IPS-11a (cell line): ENCODE data around the gene ANTXR2.

Source experiments
- H3K4me3 ChIP-seq: one replicate; pipeline ENCODE4 v1.5.1; 2013; ENCODE audit warnings: low read depth, low read length, control low read depth

Gene ANTXR2

DNA sequence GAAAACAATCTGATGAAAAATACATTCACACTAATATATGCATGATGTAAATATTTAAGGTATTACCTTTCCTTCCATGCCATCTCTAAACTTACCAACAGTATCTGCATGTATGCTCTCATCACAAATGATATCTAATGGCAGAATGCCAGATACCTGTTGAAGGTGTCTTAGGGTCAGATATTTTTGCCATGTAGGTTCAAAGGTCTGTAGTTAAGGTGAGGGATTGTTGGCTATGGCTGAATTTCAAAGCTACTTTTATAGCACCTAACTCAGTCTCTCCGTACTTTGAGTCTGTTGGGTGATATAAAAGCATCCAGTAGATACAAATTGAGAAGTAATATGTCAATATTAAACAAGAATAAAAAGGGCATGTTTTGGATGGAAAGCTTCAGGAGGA lies 19.8 kb upstream of the ANTXR2 start:
- no peak overlapping the region for H3K4me3 ChIP-seq

DNA sequence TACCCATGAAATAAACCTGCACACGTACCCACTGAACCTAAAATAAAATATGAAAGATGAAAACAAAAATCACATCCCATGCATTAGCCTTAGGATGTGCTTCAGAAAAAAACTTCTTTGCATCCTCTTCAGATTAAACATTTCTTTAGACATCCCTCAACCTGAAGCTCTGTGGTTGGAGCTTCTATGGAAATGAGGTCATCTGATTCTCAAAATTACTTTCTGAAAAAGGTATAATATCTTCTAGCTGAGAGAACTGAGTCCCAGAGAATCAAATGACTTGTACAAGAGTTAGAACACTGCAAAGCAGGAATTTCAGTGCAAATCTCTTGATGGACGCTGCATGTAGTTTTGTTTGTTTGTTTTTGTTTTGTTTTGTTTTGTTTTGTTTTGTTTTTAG lies 19.1 kb upstream of the ANTXR2 start:
- H3K4me3 ChIP-seq = no peak overlapping the region

DNA sequence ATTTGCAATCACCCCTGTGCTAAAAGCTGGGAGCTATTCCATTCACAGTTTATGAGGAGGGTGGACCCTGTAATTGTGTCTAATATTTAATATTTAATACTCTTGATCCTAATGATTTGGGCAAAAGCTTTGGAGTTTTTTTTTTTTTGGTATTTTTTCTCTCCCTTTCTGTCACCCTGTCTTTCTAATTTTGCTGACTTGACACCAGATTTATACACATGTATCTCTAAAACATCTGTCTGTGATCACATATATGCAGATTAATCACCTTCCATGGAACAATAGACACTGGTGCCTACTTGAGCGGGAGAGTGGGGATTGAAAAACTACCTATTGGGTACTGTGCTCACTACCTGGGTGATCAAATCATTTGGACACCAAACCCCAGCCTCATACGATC lies 18.7 kb upstream of the ANTXR2 start:
- H3K4me3 ChIP-seq = no peak overlapping the region

DNA sequence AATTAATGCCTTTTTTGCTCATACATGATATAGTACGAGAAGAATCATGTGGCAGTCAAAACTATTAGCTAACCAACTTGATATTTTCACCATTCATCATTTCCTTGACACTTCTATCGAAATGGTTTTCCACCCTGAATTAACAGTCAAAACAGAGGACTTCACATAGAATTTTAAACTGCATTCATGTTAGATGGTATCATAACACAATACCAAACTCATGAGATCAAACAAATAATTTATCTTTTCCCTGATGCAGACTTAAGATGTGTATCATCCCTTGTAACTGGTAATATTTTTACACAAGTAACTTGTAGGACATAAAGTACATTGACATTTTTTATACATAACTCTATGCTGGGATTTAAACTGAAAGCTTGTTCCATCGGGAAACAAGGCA lies 18.2 kb upstream of the ANTXR2 start:
- no peak overlapping the region for H3K4me3 ChIP-seq

DNA sequence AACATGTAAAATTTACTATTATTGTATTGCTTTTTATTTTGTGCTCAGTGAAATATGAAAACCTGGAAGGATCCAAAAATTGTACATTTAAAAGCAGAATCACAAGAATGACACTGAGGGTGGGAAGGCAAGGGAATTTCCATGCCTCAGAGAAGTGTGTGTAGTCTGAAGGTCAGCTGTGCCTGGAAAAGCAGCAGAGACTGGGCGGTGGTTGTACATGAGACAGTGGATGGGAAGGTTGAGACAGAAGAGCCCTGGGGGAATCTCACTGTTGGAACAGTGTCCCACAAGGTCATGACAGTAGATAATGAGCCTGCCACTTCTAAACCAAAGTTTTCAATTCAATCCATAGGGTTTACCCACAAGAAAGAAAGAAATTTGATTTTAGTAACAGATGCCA lies 17.1 kb upstream of the ANTXR2 start:
- H3K4me3 ChIP-seq = no peak overlapping the region

DNA sequence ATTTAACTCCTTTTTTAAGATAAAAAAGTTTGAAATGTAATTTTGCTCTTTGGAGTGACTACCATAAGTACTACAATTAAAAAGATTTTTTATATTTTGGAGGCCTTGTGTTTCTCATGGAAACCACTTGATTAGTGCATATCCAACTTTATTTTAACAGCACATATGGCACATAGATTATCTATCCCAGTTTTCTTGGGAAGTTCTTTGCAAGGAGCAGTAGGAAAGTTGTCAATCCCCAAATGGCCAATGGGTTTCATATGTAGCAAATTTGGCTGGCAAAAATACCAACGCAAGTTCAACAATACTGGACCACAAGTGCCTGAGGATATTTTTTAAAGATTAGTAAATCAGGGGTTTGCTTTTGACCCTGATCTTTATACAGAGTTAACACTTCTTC lies 15.4 kb upstream of the ANTXR2 start:
- no peak overlapping the region for H3K4me3 ChIP-seq

DNA sequence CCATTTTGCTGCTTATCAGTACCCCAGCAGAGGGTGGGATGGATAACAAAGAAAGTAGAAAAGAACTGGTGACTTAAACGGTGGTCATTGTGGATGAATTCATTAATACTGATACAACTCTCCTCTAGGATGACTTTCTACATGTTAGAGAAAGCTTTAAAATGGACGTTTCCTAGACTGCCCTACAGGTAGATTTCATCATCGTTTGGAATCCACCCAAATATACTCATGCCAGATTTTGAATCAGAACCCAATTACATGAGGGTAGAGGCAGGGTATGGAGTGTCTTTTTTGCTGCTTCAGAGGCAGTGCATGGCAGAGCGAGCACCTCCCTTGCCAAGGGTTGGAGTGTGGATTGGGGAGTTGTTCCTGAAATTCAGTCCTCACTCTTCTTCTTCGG lies 13.3 kb upstream of the ANTXR2 start:
- no peak overlapping the region for H3K4me3 ChIP-seq

DNA sequence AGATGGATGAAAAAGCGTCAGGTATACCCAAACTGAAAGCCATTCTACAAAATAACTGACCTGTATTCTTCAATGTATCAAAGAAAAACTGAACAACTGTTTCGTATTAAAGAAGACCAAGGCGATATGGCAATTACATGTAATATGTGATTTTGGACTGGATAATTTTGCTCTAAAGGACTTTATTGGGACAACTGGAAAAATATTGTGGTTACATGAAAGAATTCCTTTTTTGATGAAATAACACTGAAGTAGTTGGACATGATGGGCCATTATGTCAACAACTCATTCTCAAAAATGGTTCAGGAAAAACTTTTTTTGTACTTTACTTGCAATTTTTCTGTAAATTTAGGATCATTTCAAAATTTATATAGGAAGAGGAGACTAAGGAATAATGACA lies 12.1 kb upstream of the ANTXR2 start:
- H3K4me3 ChIP-seq = no peak overlapping the region

DNA sequence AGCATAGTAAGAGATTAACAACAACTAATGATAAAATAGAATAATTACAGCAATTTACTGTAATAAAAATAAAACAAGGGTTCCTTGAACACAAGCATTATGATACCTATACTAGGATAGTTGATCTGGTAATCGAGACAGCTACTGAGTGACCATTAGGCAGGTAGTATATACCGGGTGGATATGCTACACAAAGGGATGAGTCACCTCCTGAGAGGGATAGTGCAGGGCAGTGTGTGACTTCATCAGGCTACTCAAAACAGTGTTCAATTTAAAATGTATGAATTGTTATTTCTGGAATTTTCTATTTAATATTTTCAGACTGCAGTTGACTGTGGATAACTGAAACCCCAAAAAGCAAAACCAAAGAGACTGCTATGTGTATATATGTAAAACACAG lies 9.7 kb upstream of the ANTXR2 start:
- H3K4me3 ChIP-seq = no peak overlapping the region

DNA sequence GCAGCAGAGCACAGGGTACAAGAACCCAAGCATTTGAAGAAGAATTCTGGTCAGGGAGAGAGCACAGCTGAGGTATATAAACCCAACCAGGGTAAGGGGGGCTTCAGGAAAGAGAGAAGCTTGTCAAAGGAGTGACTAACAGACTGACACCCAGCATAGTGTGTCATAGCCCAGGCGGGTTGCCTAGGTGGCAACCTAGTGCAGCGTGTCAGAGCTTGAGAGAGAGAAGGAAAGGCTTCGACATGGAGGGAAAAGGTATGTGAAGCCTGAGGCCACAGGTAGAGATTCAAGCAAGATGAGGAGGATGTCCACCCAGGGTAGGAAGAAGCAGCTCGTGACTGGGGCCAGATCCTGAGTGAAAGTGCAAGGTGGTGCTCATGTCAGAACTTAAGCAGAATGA lies 8.5 kb upstream of the ANTXR2 start:
- no peak overlapping the region for H3K4me3 ChIP-seq

DNA sequence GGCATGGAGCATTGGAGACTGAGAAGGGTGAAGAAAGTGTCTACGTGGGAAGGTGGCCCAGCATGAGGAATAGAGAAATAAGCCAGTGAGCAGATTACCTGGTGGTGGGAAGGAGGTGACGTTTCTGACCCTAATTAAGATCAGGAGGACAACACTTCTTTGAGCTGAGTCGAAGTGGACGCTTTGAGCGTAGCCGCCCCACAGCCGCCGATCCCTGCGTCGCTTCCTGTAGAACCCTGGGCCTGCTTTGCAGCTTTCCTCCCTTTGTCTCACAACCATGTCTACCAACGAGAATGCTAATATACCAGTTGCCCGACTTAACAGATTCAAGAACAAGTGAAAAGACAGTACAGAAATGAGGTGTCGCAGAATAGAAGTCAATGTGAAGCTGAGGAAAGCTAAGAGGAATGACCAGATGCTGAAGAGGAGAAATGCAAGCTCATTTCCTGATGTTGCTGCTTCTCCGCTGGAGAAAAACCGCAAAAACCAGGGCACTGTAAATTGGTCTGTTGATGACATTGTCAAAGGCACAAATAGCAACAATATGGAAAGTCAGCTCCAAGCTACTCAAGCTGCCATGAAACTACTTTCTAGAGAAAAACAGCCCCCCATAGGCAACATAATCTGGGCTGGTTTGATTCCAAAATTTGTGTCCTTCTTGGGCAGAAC lies 6.4 kb upstream of the ANTXR2 start:
- no peak overlapping the region for H3K4me3 ChIP-seq

DNA sequence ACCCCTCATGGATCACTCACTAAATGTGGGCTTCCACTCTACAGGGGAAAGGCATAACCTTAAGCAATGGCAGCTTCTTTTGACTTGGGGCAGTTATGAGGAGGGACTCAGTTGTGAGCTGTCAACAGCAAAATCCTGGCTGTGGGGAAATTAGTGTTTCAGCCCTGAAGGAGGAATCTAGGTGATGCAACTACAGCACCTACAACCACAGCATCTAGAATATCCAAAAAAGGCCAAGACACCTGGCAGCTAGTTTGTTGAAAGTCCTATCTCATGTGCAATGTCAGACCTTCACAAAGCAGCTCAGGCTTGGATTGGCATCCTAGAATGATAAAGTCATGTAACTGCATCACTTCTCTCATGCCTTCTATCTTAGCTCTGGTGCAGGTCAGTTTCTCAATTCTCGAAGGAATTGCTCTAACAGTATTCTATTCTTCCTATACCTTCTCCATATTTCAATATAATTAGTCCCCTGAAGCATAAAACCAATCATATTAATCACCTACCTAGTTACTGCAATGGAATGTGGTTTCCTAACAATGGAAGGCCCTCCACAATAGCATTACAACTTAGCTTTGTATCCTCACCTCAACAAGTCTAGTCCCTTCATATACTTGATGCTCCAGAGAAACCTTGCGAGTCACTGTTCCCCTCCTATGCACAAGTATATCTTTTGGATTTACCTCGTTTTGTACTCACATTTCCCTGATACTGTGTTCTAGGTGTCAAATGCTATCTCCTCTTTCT lies 5.5 kb upstream of the ANTXR2 start:
- H3K4me3 ChIP-seq = no peak overlapping the region

DNA sequence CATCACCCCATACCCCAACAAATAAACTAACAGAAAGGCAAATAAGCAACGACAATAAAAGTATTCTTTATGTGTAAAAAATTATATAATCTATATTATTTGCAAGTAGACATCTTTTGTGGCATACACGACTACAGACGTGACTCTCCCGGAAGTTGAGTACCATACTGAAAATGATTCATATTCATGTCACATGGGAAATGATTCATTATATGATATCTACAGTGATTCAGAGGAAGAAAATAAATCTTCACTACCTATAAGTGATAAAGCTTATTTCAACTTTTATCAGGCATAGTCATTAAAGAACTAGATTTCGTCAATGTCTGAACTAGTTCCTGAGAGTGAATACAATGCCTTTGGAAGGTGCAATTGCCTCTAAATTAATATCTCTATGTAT lies 4.6 kb upstream of the ANTXR2 start:
- no peak overlapping the region for H3K4me3 ChIP-seq

DNA sequence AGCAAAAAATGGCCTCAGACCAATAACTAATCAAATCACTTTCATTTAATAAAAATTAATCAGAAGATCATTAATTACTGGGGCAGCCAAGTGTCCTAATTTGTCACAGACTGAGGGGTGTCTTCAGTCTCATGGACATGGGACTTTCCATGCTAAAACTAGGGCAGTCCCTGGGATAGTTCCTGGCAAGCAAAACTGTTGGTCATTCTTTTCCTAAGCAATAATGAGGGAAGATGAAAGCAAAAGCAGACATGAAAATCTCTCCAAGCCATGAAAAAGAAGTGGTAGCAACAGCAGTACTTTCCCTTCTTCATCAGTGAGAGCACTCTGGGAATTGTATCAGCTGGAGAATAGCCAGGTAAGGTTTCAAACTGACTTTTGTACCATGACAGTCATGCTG lies 3.7 kb upstream of the ANTXR2 start:
- no peak overlapping the region for H3K4me3 ChIP-seq

DNA sequence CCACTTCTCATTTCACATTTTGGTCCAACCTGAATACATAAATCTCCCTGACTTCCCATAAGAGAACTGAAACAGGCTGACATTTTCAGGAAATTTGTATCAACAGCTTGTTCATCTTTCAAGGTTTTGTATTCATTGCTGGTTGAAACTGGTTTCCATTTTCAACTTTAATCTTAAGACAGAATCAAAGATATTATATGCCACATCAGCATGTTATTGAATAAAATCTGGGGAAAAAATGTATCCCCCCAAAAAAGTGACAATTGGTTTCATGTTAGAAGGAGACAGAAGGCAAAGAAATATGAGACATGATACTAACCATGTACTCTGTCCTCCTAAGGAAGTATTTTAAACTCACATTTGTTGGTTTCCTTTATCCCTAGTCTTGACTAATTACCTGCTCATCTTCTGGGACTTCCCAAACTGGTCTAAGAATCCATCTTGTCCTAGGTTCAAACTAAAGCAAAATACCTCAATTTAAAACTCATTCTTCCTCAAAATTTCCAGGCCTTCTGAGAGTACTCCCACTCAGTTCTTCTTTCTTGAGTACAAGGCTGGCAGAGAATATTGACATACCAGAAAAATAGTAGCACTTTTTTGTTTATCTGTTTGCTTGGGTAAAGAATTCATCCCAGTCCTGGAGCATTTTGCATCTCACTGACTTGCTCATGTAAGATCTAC lies 3.1 kb upstream of the ANTXR2 start:
- no peak overlapping the region for H3K4me3 ChIP-seq

DNA sequence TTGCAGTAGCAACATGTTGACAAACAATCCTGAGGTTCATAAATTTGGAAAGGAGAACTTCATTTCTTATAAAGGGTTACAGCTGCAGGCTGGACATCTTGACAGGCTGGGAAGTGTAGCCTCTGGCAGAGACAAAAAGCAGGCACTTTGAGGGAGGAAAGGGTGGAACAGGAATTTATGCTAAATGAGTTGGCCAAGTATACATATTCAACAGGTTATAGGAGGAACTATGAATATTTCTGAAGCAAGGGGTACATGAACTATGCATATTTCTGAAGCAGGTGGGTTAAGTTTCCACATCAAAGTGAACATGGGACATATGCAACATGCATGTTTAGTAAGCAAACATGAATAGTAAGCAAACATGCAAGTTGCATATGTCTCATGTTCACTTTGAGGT lies 1.6 kb upstream of the ANTXR2 start:
- no peak overlapping the region for H3K4me3 ChIP-seq

DNA sequence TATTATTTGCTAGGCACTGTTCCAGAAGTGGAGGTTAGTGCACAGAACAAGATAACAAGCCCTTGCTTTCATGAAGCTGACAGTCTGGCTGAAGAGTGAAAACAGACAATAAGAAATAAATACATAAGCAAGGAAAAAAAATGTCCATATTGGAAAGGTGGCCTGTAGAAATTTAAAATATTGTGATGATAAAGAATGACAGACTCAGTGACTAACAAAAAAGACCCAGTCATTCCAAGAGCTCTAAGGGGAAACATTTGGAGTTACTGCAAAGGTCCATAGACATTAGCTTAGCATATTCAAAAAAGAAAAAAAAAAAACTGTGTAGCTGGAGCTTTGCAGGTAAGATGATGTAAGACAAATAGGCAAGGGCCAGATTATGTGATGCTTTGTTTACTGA lies 1.0 kb upstream of the ANTXR2 start:
- no peak overlapping the region for H3K4me3 ChIP-seq

DNA sequence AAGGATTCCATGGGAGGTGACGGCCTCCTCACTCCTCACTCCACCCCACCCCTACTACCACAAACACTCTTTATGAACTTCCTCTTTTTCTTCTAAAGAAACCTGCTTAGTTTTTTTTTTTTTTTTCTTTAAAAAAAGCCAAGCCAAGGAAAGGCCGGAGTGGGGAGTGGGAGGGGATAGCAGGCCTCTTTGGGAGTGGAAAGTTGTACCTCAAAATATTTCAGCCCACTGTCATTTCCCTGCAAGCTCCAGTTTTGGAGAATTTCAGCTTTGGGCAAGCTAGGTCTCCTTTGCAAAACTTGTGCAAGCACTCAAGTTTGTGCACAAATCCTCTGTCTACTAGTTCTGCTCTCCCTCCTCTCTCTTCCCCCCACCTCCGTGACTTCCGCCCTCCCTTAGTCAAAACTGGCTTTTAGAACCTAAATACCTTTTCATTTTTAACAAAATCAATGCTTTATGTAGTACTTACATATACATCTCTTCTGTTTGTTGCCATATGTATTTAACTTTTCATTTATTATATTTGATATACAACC lies 512 bp upstream of the ANTXR2 start:
- H3K4me3 ChIP-seq = peak overlapping the region; percentile 77

DNA sequence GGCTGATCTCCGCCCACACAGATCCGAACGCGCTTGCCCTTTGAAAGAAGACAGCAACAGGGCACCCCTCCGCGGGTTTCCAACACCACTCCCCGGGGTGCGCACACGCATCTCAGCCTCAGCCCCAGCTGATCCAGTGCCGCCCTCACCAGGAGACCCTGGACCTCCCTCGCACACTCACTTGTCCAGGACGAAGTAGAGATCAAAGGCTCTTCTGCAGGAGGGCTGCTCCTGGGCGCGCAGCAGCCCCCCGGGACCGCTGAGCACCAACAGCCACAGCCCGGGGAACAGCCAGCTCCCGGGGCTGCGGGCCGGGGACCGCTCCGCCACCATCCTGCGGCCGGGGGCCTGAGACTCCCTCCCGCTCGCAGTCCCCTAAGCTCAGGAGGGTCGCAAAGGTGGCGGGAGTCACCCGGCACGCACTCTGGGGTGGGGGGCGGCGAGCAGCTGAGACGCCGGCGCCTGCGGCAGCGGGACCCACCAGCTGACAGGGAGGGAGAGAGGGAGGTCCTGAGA lies 743 bp downstream of the ANTXR2 start:
- H3K4me3 ChIP-seq = peak overlapping the region; percentile 77

DNA sequence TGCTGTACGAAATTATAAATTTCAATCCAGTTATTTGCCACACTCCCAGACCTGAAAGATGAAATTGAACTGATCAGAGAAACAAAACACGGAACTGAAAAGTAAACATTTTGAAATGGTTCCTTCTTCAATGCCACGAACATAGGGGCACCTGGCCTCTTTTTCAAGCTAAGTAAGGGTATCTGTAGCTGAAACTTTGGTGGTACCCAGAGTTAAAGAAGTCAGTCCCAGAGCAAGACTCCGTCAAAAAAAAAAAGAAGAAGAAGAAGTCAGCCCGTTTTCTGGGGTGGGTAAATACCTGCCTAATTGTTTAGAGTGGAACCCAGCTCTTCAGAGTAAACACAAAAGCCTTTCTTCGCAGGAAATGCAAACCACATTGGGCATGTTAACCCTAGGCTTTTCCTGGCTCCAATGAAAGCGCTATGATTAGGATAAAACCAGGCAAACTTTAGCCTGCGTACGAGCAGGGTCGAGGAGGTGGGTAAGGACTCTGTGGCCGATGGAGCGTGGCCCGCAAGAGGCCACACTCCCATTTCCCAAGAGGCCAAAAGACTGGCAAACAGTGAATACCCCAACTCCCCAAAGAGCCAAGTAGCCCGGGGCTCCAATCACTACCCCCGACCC lies 1.3 kb downstream of the ANTXR2 start:
- peak overlapping the region; percentile 77 for H3K4me3 ChIP-seq

DNA sequence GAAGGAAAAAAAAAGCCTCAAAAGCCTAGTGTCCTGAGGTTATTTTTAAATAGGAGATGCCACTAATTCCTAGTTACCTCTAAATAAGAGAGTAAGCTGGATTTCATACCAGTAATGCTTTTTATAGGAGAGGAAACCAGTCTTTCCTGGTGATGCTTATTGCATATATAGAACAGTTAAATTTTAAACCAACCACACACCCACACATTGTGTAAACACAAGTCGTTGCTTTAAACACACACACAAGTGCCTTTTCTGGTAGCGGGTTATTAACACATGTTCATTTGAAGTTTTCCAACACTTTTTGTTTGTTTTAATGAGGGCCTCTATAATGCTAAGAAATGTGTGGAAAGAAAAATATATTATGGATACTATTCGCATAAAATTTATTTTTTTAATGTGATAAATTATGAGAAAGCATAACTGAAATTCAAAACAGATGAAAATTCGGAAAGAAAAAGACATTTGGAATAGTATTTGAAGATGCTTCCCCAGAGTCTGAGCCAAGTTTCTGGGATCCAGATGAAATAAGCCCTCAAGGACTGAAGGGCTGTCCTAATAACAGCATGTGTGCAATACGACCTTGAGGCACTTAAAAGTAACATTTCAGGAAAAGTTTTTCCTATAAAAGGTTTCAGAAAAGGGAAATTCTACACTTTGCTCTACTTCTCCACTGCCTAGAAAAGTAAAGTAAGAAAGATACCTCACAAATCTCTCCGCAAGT lies 2.0 kb downstream of the ANTXR2 start:
- H3K4me3 ChIP-seq = no peak overlapping the region
